HG02938 (cell line): ENCODE results near the gene PPARA.
"Not testable (repeated sequence)": the region's sequence is repeated elsewhere in the genome, so short reads cannot be mapped to it uniquely, and the experiment has no call there.

ENCODE experiments used
- ATAC-seq: cut with Tn5 transposase; IDR thresholded peaks from one replicate; pipeline ENCODE4 v1.9.1; 2021; ENCODE audit warnings: mild to moderate bottlenecking, moderate library complexity; ENCODE audit not compliant: unreplicated experiment

The PPARA gene

GRCh38 chr22:46240506-46240905 lies 90.2 kb downstream of the PPARA start:
- no peak for ATAC-seq

GRCh38 chr22:46240907-46241306 lies 90.6 kb downstream of the PPARA start:
- no peak for ATAC-seq

GRCh38 chr22:46241396-46242007 lies 91.2 kb downstream of the PPARA start:
- no peak for ATAC-seq

GRCh38 chr22:46242076-46242475 lies 91.8 kb downstream of the PPARA start:
- ATAC-seq, result no peak

- ATAC-seq, result no peak
These were observed 94.4 kb downstream of the PPARA start for GRCh38 chr22:46244771-46245170.

GRCh38 chr22:46245511-46245910 lies 95.2 kb downstream of the PPARA start:
- ATAC-seq, result no peak

- ATAC-seq, result no peak
These were observed 95.9 kb downstream of the PPARA start for GRCh38 chr22:46246178-46246577.

GRCh38 chr22:46247443-46247975 lies 97.2 kb downstream of the PPARA start:
- ATAC-seq, result no peak

GRCh38 chr22:46250035-46250782 lies 99.9 kb downstream of the PPARA start, which contains the start of gene CDPF1:
Gene CDPF1 (minus strand): TSS chr22:46250293. CDS start chr22:46248284, 2,009 bp downstream.
- peak; percentile 66 for ATAC-seq

GRCh38 chr22:46250783-46251125 lies 100.4 kb downstream of the PPARA start:
- ATAC-seq, result peak; percentile 20

- ATAC-seq, result no peak
These were observed 100.9 kb downstream of the PPARA start for GRCh38 chr22:46251266-46251665.

- ATAC-seq, result no peak
These were observed 101.6 kb downstream of the PPARA start for GRCh38 chr22:46251816-46252380.

GRCh38 chr22:46256358-46256958 lies 106.1 kb downstream of the PPARA start:
- no peak for ATAC-seq

- no peak for ATAC-seq
These were observed 109.0 kb downstream of the PPARA start for GRCh38 chr22:46259374-46259773.

- ATAC-seq, result no peak
These were observed 109.7 kb downstream of the PPARA start for GRCh38 chr22:46260038-46260437.

GRCh38 chr22:46262449-46263215 lies 112.3 kb downstream of the PPARA start:
- no peak for ATAC-seq

GRCh38 chr22:46263216-46263590 lies 112.9 kb downstream of the PPARA start, which contains the start of gene PKDREJ:
Gene PKDREJ (minus strand): TSS chr22:46263343. CDS start chr22:46263322, 21 bp downstream.
- no peak for ATAC-seq

GRCh38 chr22:46264520-46264919 lies 114.2 kb downstream of the PPARA start:
- ATAC-seq, result not testable (repeated sequence)

GRCh38 chr22:46265627-46266026 lies 115.3 kb downstream of the PPARA start:
- ATAC-seq, result not testable (repeated sequence)

- no peak for ATAC-seq
These were observed 117.3 kb downstream of the PPARA start, which contains the start of gene TTC38 for GRCh38 chr22:46267431-46268279. Gene TTC38 (plus strand): TSS chr22:46268008. CDS start chr22:46268040, 32 bp downstream.
